ENCODE data around the gene PSME3. TPM values are rescaled to one million over a fixed set of nuclear protein-coding genes. Genes with fewer than 3 reads are reported as not detected.

The PSME3 gene
- total RNA-seq, 4 donors from 2014 or later = 78.3 to 119 (median 85.4) TPM

- peak overlapping the region; percentile 19 to 80 (median 71) for H3K27ac ChIP-seq
- no peak overlapping the region for H3K4me3 ChIP-seq (replicated peaks in 1 of 3)
- peaks cover 15 to 66% of the 10 kb centered on the region in 2 donors for H3K4me1 ChIP-seq
- H3K27me3 ChIP-seq = no peaks in the 10 kb centered on the region
- peak; percentile 45 to 51 for DNase-seq
- no peaks in the 10 kb centered on the region for H3K36me3 ChIP-seq
- no peak for TF ChIP-seq POLR2A (IDR thresholded peaks at IDR 0.05)
- TF ChIP-seq, protein P1, sequence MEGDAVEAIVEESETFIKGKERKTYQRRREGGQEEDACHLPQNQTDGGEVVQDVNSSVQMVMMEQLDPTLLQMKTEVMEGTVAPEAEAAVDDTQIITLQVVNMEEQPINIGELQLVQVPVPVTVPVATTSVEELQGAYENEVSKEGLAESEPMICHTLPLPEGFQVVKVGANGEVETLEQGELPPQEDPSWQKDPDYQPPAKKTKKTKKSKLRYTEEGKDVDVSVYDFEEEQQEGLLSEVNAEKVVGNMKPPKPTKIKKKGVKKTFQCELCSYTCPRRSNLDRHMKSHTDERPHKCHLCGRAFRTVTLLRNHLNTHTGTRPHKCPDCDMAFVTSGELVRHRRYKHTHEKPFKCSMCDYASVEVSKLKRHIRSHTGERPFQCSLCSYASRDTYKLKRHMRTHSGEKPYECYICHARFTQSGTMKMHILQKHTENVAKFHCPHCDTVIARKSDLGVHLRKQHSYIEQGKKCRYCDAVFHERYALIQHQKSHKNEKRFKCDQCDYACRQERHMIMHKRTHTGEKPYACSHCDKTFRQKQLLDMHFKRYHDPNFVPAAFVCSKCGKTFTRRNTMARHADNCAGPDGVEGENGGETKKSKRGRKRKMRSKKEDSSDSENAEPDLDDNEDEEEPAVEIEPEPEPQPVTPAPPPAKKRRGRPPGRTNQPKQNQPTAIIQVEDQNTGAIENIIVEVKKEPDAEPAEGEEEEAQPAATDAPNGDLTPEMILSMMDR (IDR thresholded peaks at IDR 0.05) = no peak
- intact Hi-C loops (cut with DNase I) = no loop called here
- no peaks in the 10 kb centered on the region for H3K9me3 ChIP-seq
- WGBS, 2 donors = 58% methylated on average over 10 of the region's 10 CpGs
These were observed 58.4 kb downstream of the PSME3 start for GRCh38 chr17:42891539-42892152.

DNA sequence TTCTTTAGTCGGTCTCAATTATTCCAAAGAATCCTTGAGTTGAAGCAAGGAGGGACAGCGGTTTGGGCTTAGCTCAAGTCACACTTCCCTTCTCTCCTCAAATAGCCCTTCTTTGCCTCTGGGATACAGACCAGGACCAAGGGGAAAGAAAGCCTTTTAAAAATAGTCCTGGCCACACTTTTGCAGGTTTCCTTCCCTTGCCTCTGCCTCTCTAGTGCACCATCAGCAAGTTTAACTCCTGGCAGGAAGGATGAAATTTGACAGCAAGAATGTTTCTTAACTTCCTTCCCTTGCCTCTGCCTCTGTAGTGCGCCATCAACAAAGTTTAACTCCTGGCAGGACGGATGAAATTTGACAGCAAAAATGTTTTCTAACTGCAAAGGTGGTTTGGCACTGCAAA is 60.2 kb downstream of the PSME3 start:
- no peak for TF ChIP-seq POLR2A (IDR thresholded peaks at IDR 0.05)
- TF ChIP-seq, protein P1 (IDR thresholded peaks at IDR 0.05) = no peak
- 44 to 46% methylated on average over 4 of the region's 4 CpGs for WGBS, 2 donors
- intact Hi-C loops (cut with DNase I) = no loop called here
- no peaks in the 10 kb centered on the region for H3K36me3 ChIP-seq
- peaks cover 15 to 59% of the 10 kb centered on the region in 2 donors for H3K4me1 ChIP-seq
- peak overlapping the region in 2 of 3 donors; percentile 14 to 80 for H3K27ac ChIP-seq
- DNase-seq = no peak
- no peaks in the 10 kb centered on the region for H3K27me3 ChIP-seq
- no peak overlapping the region for H3K4me3 ChIP-seq (replicated peaks in 1 of 3)
- H3K9me3 ChIP-seq = no peaks in the 10 kb centered on the region

Small RNA genes lying within 50 kb of the gene (microRNA-seq; reads per million reads assigned to microRNA genes)
- not detected for gene MIR6781

Small RNA genes lying within 50 kb of the gene (small RNA-seq; reads per million reads assigned to genes)
- not detected for gene MIR6781
- not detected for gene RNU6-287P

Other genes starting within 250 kb of the PSME3 start
- 10 to 100 TPM; 61.9 to 74.4 (median 72.1) TPM for gene RETREG3, start 224.0 kb upstream of the PSME3 start, total RNA-seq
- gene TUBG1, start 223.7 kb upstream of the PSME3 start, total RNA-seq = 10 to 100 TPM; 17.1 to 45.6 (median 31.7) TPM
- gene TUBG2, start 174.1 kb upstream of the PSME3 start, total RNA-seq = 10 to 100 TPM; 20.4 to 38.7 (median 24.4) TPM
- 10 to 100 TPM; 22.0 to 30.4 (median 26.4) TPM for gene PLEKHH3, start 156.4 kb upstream of the PSME3 start, total RNA-seq
- 1 to 10 TPM; 2.0 to 3.6 (median 2.6) TPM for gene CCR10, start 151.6 kb upstream of the PSME3 start, total RNA-seq
- 1 to 10 TPM; 2.3 to 4.2 (median 2.5) TPM for gene CNTNAP1, start 150.9 kb upstream of the PSME3 start, total RNA-seq
- 10 to 100 TPM; 39.3 to 69.2 (median 56.4) TPM for gene EZH1, start 88.4 kb upstream of the PSME3 start, total RNA-seq
- gene RAMP2, start 72.2 kb upstream of the PSME3 start, total RNA-seq = 10 to 100 TPM; 18.6 to 55.3 (median 25.7) TPM
- 10 to 100 TPM; 38.5 to 71.2 (median 56.3) TPM for gene VPS25, start 59.9 kb upstream of the PSME3 start, total RNA-seq
- under 1 TPM in 2 of 4 donors, not detected in 2; 0.13 to 0.45 TPM for gene WNK4, start 52.8 kb upstream of the PSME3 start, total RNA-seq
- gene COA3, start 34.7 kb upstream of the PSME3 start, total RNA-seq = 10 to 100 TPM; 46.4 to 94.4 (median 80.3) TPM
- under 1 TPM in 1 of 4 donors, not detected in 3; 0.27 TPM for gene CNTD1, start 34.5 kb upstream of the PSME3 start, total RNA-seq
- gene BECN1, start 9.1 kb upstream of the PSME3 start, total RNA-seq = 100 to 1,000 TPM; 107 to 213 (median 120) TPM
- gene AOC2, start 11.2 kb downstream of the PSME3 start, total RNA-seq = 1 to 10 TPM in 3 of 4 donors, under 1 TPM in 1; 0.93 to 1.7 (median 1.3) TPM
- 10 to 100 TPM in 1 of 4 donors, 1 to 10 TPM in 3; 4.2 to 11.6 (median 5.8) TPM for gene AOC3, start 17.8 kb downstream of the PSME3 start, total RNA-seq
- not detected for gene G6PC1, start 67.4 kb downstream of the PSME3 start, total RNA-seq
- 10 to 100 TPM; 25.6 to 37.9 (median 32.5) TPM for gene AARSD1, start 131.1 kb downstream of the PSME3 start, total RNA-seq
- gene PTGES3L, start 146.7 kb downstream of the PSME3 start, total RNA-seq = under 1 TPM in 3 of 4 donors, not detected in 1; 0.11 to 0.75 (median 0.54) TPM
- gene RUNDC1, start 147.2 kb downstream of the PSME3 start, total RNA-seq = 10 to 100 TPM; 25.8 to 31.9 (median 28.4) TPM
- 1,000 to 10,000 TPM in 2 of 4 donors, 100 to 1,000 TPM in 2; 425 to 1,406 (median 814) TPM for gene RPL27, start 165.0 kb downstream of the PSME3 start, total RNA-seq
- gene IFI35, start 173.4 kb downstream of the PSME3 start, total RNA-seq = 10 to 100 TPM; 23.9 to 43.9 (median 35.8) TPM
- 100 to 1,000 TPM; 118 to 153 (median 131) TPM for gene VAT1, start 189.0 kb downstream of the PSME3 start, total RNA-seq
- gene RND2, start 191.8 kb downstream of the PSME3 start, total RNA-seq = 10 to 100 TPM in 2 of 4 donors, 1 to 10 TPM in 2; 5.2 to 14.8 (median 10.3) TPM